Liver (tissue), 3 donors: ENCODE measurements around the gene RTEL1.

Experiments used
- CTCF ChIP-seq: fragments of 150-350 bp; IDR thresholded peaks from 2 replicates; pipeline ENCODE4 v1.5.1; 2017; ENCODE audit warnings: improper control_type of control experiment, low read depth, low read length; ENCODE audit not compliant: missing input control
- EGR1 ChIP-seq, 2 donors: IDR thresholded peaks; 2 replicates each; pipeline ENCODE4 v1.6.1; 2016 to 2018; ENCODE audit warnings: antibody characterized with exemption in 2 of 2, low read depth in 2 of 2
- MAX ChIP-seq: IDR thresholded peaks from 2 replicates; pipeline ENCODE4 v1.6.1; 2016; ENCODE audit warnings: antibody characterized with exemption
- RAD21 ChIP-seq, 2 donors: IDR thresholded peaks; 2 replicates each; pipeline ENCODE4 v1.6.1; 2016; ENCODE audit warnings: antibody characterized with exemption in 2 of 2, mild to moderate bottlenecking in 2 of 2
- REST ChIP-seq: IDR thresholded peaks from 2 replicates; pipeline ENCODE4 v1.6.1; 2016; ENCODE audit warnings: antibody characterized with exemption, mild to moderate bottlenecking
- RXRA ChIP-seq, 2 donors: IDR thresholded peaks; 2 replicates each; pipeline ENCODE4 v1.6.1; 2017 to 2018; ENCODE audit warnings: antibody characterized with exemption in 2 of 2, mild to moderate bottlenecking in 1 of 2
- donor health status: healthy.
- donor health status: healthy.

GRCh38 chr20:63612276-63612931, 45.7 kb upstream of the RTEL1 start:
- TF ChIP-seq EGR1 (IDR thresholded peaks at IDR 0.05; ENCODE audit: low read depth in 2 of 2) (no peak), CTCF (no peak), RXRA (IDR thresholded peaks at IDR 0.05) (no peak), MAX (no peak), REST (no peak), RAD21 (IDR thresholded peaks at IDR 0.05) (no peak)
